Esophagus mucosa (tissue), 1 donor: Measurements from ENCODE around the gene RGS10. TPM values are rescaled to one million over a fixed set of nuclear protein-coding genes. Genes with fewer than 3 reads are reported as not detected.

Source experiments
- total RNA-seq: library from RNA; stranded (reverse); gene quantifications from one replicate; pipeline ENCODE4 v1.2.4, GENCODE V29; 2023
- donor health status: DM: yes; HTN: yes; CAD: no.

RGS10 gene
- total RNA-seq, 1 donor from 2014 or later, result 33.9 TPM

Other genes with a start within 250 kb of the RGS10 start
- gene TIAL1, start 54.2 kb upstream of the RGS10 start, total RNA-seq, result 90.8 TPM
- 59.7 TPM for gene BAG3, start 108.7 kb upstream of the RGS10 start, total RNA-seq
- gene INPP5F, start 183.3 kb upstream of the RGS10 start, total RNA-seq, result 7.6 TPM